ENCODE results near the gene ZBED5. TPM values are rescaled to one million over a fixed set of nuclear protein-coding genes. Genes with fewer than 3 reads are reported as not detected.
"Not testable (repeated sequence)": the region's sequence is repeated elsewhere in the genome, so short reads cannot be mapped to it uniquely, and the experiment has no call there.

The ZBED5 gene
- total RNA-seq, 1 experiment from 2014 or later: 51.4 TPM

- Histone ChIP-seq H3K9ac (ENCODE audit: low read length) (no peak overlapping the region), H3K9me3 (ENCODE audit: low read length) (no peaks in the 10 kb centered on the region), H3K4me3 (ENCODE audit: low read length) (no peak overlapping the region), H3K27ac (ENCODE audit: low read length) (no peak overlapping the region), H3K4me1 (ENCODE audit: low read length) (no peaks in the 10 kb centered on the region), H3K36me3 (ENCODE audit: insufficient read depth, low read length) (no peaks in the 10 kb centered on the region), H3K27me3 (ENCODE audit: low read length) (no peaks in the 10 kb centered on the region), H2AFZ (ENCODE audit: low read length) (no peak overlapping the region), H4K20me1 (ENCODE audit: insufficient read depth, low read depth, low read length) (no peaks in the 10 kb centered on the region), H3K79me2 (ENCODE audit: low read length) (no peaks in the 10 kb centered on the region), H3K4me2 (ENCODE audit: low read depth, low read length, poor library complexity, severe bottlenecking) (no peak overlapping the region), H3K9me2 (replicated peaks; ENCODE audit: insufficient read depth, low read length) (0 out of 2 replicates have a peak, but pooled peaks cover 3% of the 10 kb centered on the region)
- no peak for DNase-seq
Measured at GRCh38 chr11:10897150-10897549, 39.3 kb upstream of the ZBED5 start.

GRCh38 chr11:10896493-10896892 lies 38.6 kb upstream of the ZBED5 start:
- Histone ChIP-seq H3K27me3 (ENCODE audit: low read length) (no peaks in the 10 kb centered on the region), H3K4me3 (ENCODE audit: low read length) (no peak overlapping the region), H3K4me1 (ENCODE audit: low read length) (no peaks in the 10 kb centered on the region), H4K20me1 (ENCODE audit: insufficient read depth, low read depth, low read length) (no peaks in the 10 kb centered on the region), H3K4me2 (ENCODE audit: low read depth, low read length, poor library complexity, severe bottlenecking) (no peak overlapping the region), H3K9me2 (replicated peaks; ENCODE audit: insufficient read depth, low read length) (0 out of 2 replicates have a peak, but pooled peaks cover 3% of the 10 kb centered on the region), H3K9ac (ENCODE audit: low read length) (no peak overlapping the region), H3K27ac (ENCODE audit: low read length) (no peak overlapping the region), H3K9me3 (ENCODE audit: low read length) (no peaks in the 10 kb centered on the region), H3K36me3 (ENCODE audit: insufficient read depth, low read length) (no peaks in the 10 kb centered on the region), H3K79me2 (ENCODE audit: low read length) (no peaks in the 10 kb centered on the region), H2AFZ (ENCODE audit: low read length) (no peak overlapping the region)
- no peak for DNase-seq

- H3K9ac ChIP-seq (ENCODE audit: low read length): no peak overlapping the region
Measured at GRCh38 chr11:10895285-10895684, 37.4 kb upstream of the ZBED5 start.

GRCh38 chr11:10894666-10895065 lies 36.8 kb upstream of the ZBED5 start:
- Histone ChIP-seq H3K79me2 (ENCODE audit: low read length) (no peaks in the 10 kb centered on the region), H3K9me3 (ENCODE audit: low read length) (no peaks in the 10 kb centered on the region), H3K27ac (ENCODE audit: low read length) (no peak overlapping the region), H2AFZ (ENCODE audit: low read length) (no peak overlapping the region), H3K9me2 (replicated peaks; ENCODE audit: insufficient read depth, low read length) (0 out of 2 replicates have a peak, but pooled peaks cover 3% of the 10 kb centered on the region), H3K9ac (ENCODE audit: low read length) (no peak overlapping the region), H3K4me2 (ENCODE audit: low read depth, low read length, poor library complexity, severe bottlenecking) (no peak overlapping the region), H3K4me3 (ENCODE audit: low read length) (no peak overlapping the region), H3K27me3 (ENCODE audit: low read length) (no peaks in the 10 kb centered on the region), H3K4me1 (ENCODE audit: low read length) (no peaks in the 10 kb centered on the region), H4K20me1 (ENCODE audit: insufficient read depth, low read depth, low read length) (no peaks in the 10 kb centered on the region), H3K36me3 (ENCODE audit: insufficient read depth, low read length) (no peaks in the 10 kb centered on the region)
- no peak for DNase-seq

More at GRCh38 chr11:10895285-10895684, 37.4 kb upstream of the ZBED5 start:
- Histone ChIP-seq H3K4me3 (ENCODE audit: low read length) (no peak overlapping the region), H3K36me3 (ENCODE audit: insufficient read depth, low read length) (no peaks in the 10 kb centered on the region), H3K27ac (ENCODE audit: low read length) (no peak overlapping the region), H3K9me3 (ENCODE audit: low read length) (no peaks in the 10 kb centered on the region), H2AFZ (ENCODE audit: low read length) (no peak overlapping the region), H4K20me1 (ENCODE audit: insufficient read depth, low read depth, low read length) (no peaks in the 10 kb centered on the region), H3K9me2 (replicated peaks; ENCODE audit: insufficient read depth, low read length) (0 out of 2 replicates have a peak, but pooled peaks cover 3% of the 10 kb centered on the region), H3K27me3 (ENCODE audit: low read length) (no peaks in the 10 kb centered on the region), H3K4me1 (ENCODE audit: low read length) (no peaks in the 10 kb centered on the region), H3K79me2 (ENCODE audit: low read length) (no peaks in the 10 kb centered on the region), H3K4me2 (ENCODE audit: low read depth, low read length, poor library complexity, severe bottlenecking) (no peak overlapping the region)
- no peak for DNase-seq

GRCh38 chr11:10893714-10894151 lies 35.9 kb upstream of the ZBED5 start:
- Histone ChIP-seq H3K9me3 (ENCODE audit: low read length) (no peaks in the 10 kb centered on the region), H2AFZ (ENCODE audit: low read length) (no peak overlapping the region), H4K20me1 (ENCODE audit: insufficient read depth, low read depth, low read length) (no peaks in the 10 kb centered on the region), H3K9me2 (replicated peaks; ENCODE audit: insufficient read depth, low read length) (0 out of 2 replicates have a peak, but pooled peaks cover 3% of the 10 kb centered on the region), H3K4me3 (ENCODE audit: low read length) (no peak overlapping the region), H3K4me1 (ENCODE audit: low read length) (no peaks in the 10 kb centered on the region), H3K27me3 (ENCODE audit: low read length) (no peaks in the 10 kb centered on the region), H3K79me2 (ENCODE audit: low read length) (no peaks in the 10 kb centered on the region), H3K27ac (ENCODE audit: low read length) (no peak overlapping the region), H3K36me3 (ENCODE audit: insufficient read depth, low read length) (no peaks in the 10 kb centered on the region), H3K9ac (ENCODE audit: low read length) (no peak overlapping the region), H3K4me2 (ENCODE audit: low read depth, low read length, poor library complexity, severe bottlenecking) (no peak overlapping the region)
- DNase-seq: no peak

- no peak overlapping the region for H3K9ac ChIP-seq (ENCODE audit: low read length)
- no peak overlapping the region for H3K4me2 ChIP-seq (ENCODE audit: low read depth, low read length, poor library complexity, severe bottlenecking)
- DNase-seq: peak; percentile 73
- no peaks in the 10 kb centered on the region for H3K9me3 ChIP-seq (ENCODE audit: low read length)
- H3K36me3 ChIP-seq (ENCODE audit: insufficient read depth, low read length): no peaks in the 10 kb centered on the region
- no peaks in the 10 kb centered on the region for H3K27me3 ChIP-seq (ENCODE audit: low read length)
- H3K27ac ChIP-seq (ENCODE audit: low read length): no peak overlapping the region
- H2AFZ ChIP-seq (ENCODE audit: low read length): peak overlapping the region; percentile 48; the same call in 1 of the 2 replicates
- H3K79me2 ChIP-seq (ENCODE audit: low read length): no peaks in the 10 kb centered on the region
- no peaks in the 10 kb centered on the region for H4K20me1 ChIP-seq (ENCODE audit: insufficient read depth, low read depth, low read length)
- H3K4me1 ChIP-seq (ENCODE audit: low read length): no peaks in the 10 kb centered on the region
- H3K9me2 ChIP-seq (replicated peaks; ENCODE audit: insufficient read depth, low read length): 0 out of 2 replicates have a peak, but pooled peaks cover 3% of the 10 kb centered on the region
- no peak overlapping the region for H3K4me3 ChIP-seq (ENCODE audit: low read length)
Measured at GRCh38 chr11:10892250-10892649, 34.4 kb upstream of the ZBED5 start.

- H3K9me2 ChIP-seq (replicated peaks; ENCODE audit: insufficient read depth, low read length): 0 out of 2 replicates have a peak, but pooled peaks cover 3% of the 10 kb centered on the region
- H3K27me3 ChIP-seq (ENCODE audit: low read length): no peaks in the 10 kb centered on the region
- H3K4me3 ChIP-seq (ENCODE audit: low read length): no peak overlapping the region
- H3K9me3 ChIP-seq (ENCODE audit: low read length): no peaks in the 10 kb centered on the region
- DNase-seq: no peak
- no peaks in the 10 kb centered on the region for H3K36me3 ChIP-seq (ENCODE audit: insufficient read depth, low read length)
- H3K9ac ChIP-seq (ENCODE audit: low read length): no peak overlapping the region
- no peaks in the 10 kb centered on the region for H4K20me1 ChIP-seq (ENCODE audit: insufficient read depth, low read depth, low read length)
- H3K79me2 ChIP-seq (ENCODE audit: low read length): no peaks in the 10 kb centered on the region
- no peak overlapping the region for H3K4me2 ChIP-seq (ENCODE audit: low read depth, low read length, poor library complexity, severe bottlenecking)
- H3K27ac ChIP-seq (ENCODE audit: low read length): no peak overlapping the region
- H2AFZ ChIP-seq (ENCODE audit: low read length): no peak overlapping the region
- no peaks in the 10 kb centered on the region for H3K4me1 ChIP-seq (ENCODE audit: low read length)
Measured at GRCh38 chr11:10891151-10891720, 33.4 kb upstream of the ZBED5 start.

GRCh38 chr11:10890083-10890482 lies 32.2 kb upstream of the ZBED5 start:
- H3K9me2 ChIP-seq (replicated peaks; ENCODE audit: insufficient read depth, low read length); DNase-seq; H3K4me1 ChIP-seq (ENCODE audit: low read length); H2AFZ ChIP-seq (ENCODE audit: low read length); H3K4me3 ChIP-seq (ENCODE audit: low read length); H3K9ac ChIP-seq (ENCODE audit: low read length); H3K9me3 ChIP-seq (ENCODE audit: low read length); H3K36me3 ChIP-seq (ENCODE audit: insufficient read depth, low read length); H4K20me1 ChIP-seq (ENCODE audit: insufficient read depth, low read depth, low read length); H3K27ac ChIP-seq (ENCODE audit: low read length); H3K4me2 ChIP-seq (ENCODE audit: low read depth, low read length, poor library complexity, severe bottlenecking); H3K79me2 ChIP-seq (ENCODE audit: low read length); H3K27me3 ChIP-seq (ENCODE audit: low read length): not testable (repeated sequence)

Data from Karpas-422 (cell line).